SU-DHL-6 (cell line): ENCODE measurements around the gene SIK3.
"Not testable (repeated sequence)": the region's sequence is repeated elsewhere in the genome, so short reads cannot be mapped to it uniquely, and the experiment has no call there.

Experiments used
- EZH2phosphoT487 ChIP-seq: fragments of 200-600 bp; sonication (generic), shearing (Covaris generic); conservative IDR thresholded peaks from 2 replicates; pipeline ENCODE4 v1.6.1; 2018; ENCODE audit warnings: mild to moderate bottlenecking, antibody characterized with exemption, low read length, moderate library complexity, mixed read lengths
- TF ChIP-seq, protein P1 (sequence below): fragments of 200-600 bp; sonication (generic); IDR thresholded peaks from one replicate; pipeline ENCODE4 v1.5.1; 2017; ENCODE audit warnings: antibody characterized with exemption, mild to moderate bottlenecking, low read length, moderate library complexity; ENCODE audit not compliant: insufficient read depth, poor library complexity, severe bottlenecking

DNA sequence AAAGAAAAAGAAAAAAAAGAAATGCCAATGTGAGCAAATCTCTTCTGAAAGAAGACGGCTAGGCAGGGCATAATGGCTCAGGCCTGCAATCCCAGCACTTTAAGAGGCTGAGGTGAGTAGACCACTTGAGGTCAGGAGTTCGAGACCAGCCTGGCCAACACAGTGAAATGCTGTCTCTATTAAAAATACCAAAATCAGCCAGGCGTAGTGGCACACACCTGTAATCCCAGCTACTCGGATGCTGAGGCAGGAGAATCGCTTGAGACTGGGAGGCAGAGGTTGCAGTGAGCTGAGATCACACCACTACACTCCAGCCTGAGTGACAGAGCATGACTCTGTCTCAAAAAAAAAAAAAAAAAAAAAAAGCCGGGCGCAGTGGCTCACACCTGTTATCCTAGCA lies 32.2 kb upstream of the SIK3 start:
- TF ChIP-seq, protein P1, sequence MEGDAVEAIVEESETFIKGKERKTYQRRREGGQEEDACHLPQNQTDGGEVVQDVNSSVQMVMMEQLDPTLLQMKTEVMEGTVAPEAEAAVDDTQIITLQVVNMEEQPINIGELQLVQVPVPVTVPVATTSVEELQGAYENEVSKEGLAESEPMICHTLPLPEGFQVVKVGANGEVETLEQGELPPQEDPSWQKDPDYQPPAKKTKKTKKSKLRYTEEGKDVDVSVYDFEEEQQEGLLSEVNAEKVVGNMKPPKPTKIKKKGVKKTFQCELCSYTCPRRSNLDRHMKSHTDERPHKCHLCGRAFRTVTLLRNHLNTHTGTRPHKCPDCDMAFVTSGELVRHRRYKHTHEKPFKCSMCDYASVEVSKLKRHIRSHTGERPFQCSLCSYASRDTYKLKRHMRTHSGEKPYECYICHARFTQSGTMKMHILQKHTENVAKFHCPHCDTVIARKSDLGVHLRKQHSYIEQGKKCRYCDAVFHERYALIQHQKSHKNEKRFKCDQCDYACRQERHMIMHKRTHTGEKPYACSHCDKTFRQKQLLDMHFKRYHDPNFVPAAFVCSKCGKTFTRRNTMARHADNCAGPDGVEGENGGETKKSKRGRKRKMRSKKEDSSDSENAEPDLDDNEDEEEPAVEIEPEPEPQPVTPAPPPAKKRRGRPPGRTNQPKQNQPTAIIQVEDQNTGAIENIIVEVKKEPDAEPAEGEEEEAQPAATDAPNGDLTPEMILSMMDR, result not testable (repeated sequence)
- not testable (repeated sequence) for TF ChIP-seq EZH2phosphoT487
